Tibial nerve (tissue), 4 donors: ENCODE results near the gene ARHGAP21. TPM values are rescaled to one million over a fixed set of nuclear protein-coding genes. Genes with fewer than 3 reads are reported as not detected.

Source experiments
- DNase-seq, 2 donors: peaks; one replicate each; pipeline ENCODE4 v3.0.0-alpha.2; 2019; ENCODE audit warnings: low spot score in 2 of 2
- H3K27ac ChIP-seq, 4 donors: fragments of 200-600 bp; sonication (generic) in 3 of 4; one replicate each; pipeline ENCODE4 v1.5.1; 2017 to 2019; ENCODE audit warnings: mild to moderate bottlenecking in 1 of 4
- H3K27me3 ChIP-seq, 2 donors: fragments of 200-600 bp; sonication (generic) in 1 of 2; one replicate each; pipeline versions ENCODE4 v1.5.1 to v1.6.0; 2017 to 2019
- H3K36me3 ChIP-seq, 3 donors: fragments of 200-600 bp; sonication (generic); one replicate each; pipeline ENCODE4 v1.5.1; 2018 to 2019
- H3K4me1 ChIP-seq, 4 donors: fragments of 200-600 bp; sonication (generic) in 3 of 4; one replicate each; pipeline ENCODE4 v1.5.1; 2017 to 2019
- H3K4me3 ChIP-seq, 4 donors: fragments of 200-600 bp; sonication (generic) in 3 of 4; one replicate each; pipeline ENCODE4 v1.5.1; 2017 to 2019; ENCODE audit warnings: mild to moderate bottlenecking in 1 of 4, moderate library complexity in 1 of 4
- H3K9me3 ChIP-seq, 4 donors: fragments of 200-600 bp; sonication (generic) in 3 of 4; one replicate each; pipeline ENCODE4 v1.5.1; 2017 to 2019
- EP300 ChIP-seq, 2 donors: sonication (generic); formaldehyde crosslinking; IDR thresholded peaks; one replicate each; pipeline ENCODE4 v1.6.1; 2017; ENCODE audit warnings: antibody characterized with exemption in 2 of 2, mild to moderate bottlenecking in 1 of 2
- POLR2A ChIP-seq, 2 donors: fragments of 450-650 bp; IDR thresholded peaks; one replicate each; pipeline ENCODE4 v1.6.1; 2017; ENCODE audit warnings: antibody characterized with exemption in 2 of 2, mild to moderate bottlenecking in 2 of 2, moderate library complexity in 2 of 2
- WGBS, 2 donors: methylation state at CpG; one replicate each; pipeline ENCODE4 v1.1.5; 2018; 5-methylcytosine and 5-hydroxymethylcytosine counted together
- total RNA-seq, 4 donors: library from RNA; depleted of rRNA; stranded (reverse); fragments of >200 nt; gene quantifications; one replicate each; pipeline ENCODE4 v1.1.0, GENCODE V29; 2016
- TF ChIP-seq, protein P1 (sequence below), 5 experiments: fragments of 200-600 bp in 3 of 5; fragments of 450-650 bp in 2 of 5; sonication (generic) in 3 of 5; IDR thresholded peaks; one replicate each; pipeline ENCODE4 v1.5.1; 2016 to 2019; ENCODE audit warnings: antibody characterized with exemption in 5 of 5, mild to moderate bottlenecking in 3 of 5, moderate library complexity in 2 of 5

ARHGAP21 gene
- total RNA-seq, 4 donors from 2014 or later, result 56.7 to 116 (median 80.2) TPM

DNA sequence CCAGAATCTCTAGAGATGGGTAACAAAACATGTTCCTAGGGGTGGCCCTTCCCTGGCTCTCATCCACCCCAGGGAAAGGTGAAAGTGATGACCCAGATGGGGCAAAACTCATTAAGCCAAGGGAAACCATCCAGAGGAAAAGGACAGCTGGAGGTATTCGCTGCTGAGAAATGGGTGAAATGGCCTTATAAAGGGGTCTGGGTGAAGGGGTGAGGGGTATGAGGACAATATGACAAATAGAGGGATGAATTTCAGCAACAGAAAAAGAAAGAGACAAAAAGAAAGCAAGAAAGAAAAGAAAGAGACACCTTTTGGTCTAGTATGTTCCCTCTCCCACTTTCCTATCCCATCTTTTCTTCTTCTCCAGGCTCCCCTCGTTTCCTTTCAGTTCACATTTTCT lies 26.6 kb downstream of the ARHGAP21 start:
- H3K9me3 ChIP-seq, result no peaks in the 10 kb centered on the region
- no peaks in the 10 kb centered on the region for H3K27me3 ChIP-seq
- H3K4me3 ChIP-seq, result no peak overlapping the region
- 94 to 95% methylated on average over 2 of the region's 2 CpGs for WGBS, 2 donors
- no peak overlapping the region for H3K27ac ChIP-seq
- no peaks in the 10 kb centered on the region for H3K36me3 ChIP-seq
- TF ChIP-seq, protein P1, sequence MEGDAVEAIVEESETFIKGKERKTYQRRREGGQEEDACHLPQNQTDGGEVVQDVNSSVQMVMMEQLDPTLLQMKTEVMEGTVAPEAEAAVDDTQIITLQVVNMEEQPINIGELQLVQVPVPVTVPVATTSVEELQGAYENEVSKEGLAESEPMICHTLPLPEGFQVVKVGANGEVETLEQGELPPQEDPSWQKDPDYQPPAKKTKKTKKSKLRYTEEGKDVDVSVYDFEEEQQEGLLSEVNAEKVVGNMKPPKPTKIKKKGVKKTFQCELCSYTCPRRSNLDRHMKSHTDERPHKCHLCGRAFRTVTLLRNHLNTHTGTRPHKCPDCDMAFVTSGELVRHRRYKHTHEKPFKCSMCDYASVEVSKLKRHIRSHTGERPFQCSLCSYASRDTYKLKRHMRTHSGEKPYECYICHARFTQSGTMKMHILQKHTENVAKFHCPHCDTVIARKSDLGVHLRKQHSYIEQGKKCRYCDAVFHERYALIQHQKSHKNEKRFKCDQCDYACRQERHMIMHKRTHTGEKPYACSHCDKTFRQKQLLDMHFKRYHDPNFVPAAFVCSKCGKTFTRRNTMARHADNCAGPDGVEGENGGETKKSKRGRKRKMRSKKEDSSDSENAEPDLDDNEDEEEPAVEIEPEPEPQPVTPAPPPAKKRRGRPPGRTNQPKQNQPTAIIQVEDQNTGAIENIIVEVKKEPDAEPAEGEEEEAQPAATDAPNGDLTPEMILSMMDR (IDR thresholded peaks at IDR 0.05), result no peak
- TF ChIP-seq EP300 (IDR thresholded peaks at IDR 0.05), result no peak
- TF ChIP-seq POLR2A (IDR thresholded peaks at IDR 0.05), result no peak
- DNase-seq, result no peak
- peaks cover 0 to 3% (median 0%) of the 10 kb centered on the region in 4 donors for H3K4me1 ChIP-seq

DNA sequence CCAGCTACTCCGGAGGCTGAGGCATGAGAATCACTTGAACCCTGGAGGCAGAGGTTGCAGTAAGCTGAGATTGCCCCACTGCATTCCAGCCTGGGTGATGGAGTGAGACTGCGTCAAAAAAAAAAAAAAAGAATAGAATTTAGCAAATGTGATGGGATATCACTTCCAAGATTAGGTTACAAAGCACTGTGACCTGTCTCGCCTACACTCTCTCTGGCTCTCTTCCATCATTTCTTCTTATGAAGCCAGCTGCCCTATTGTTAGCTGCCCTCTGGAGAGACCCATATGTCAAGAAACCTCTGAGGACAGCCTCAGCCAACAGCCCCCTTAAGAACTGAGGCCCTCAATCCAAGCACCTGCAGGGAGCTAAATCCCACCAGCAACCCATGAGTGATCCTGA lies 28.2 kb downstream of the ARHGAP21 start:
- Histone ChIP-seq H3K36me3 (no peaks in the 10 kb centered on the region), H3K4me1 (peaks cover 0 to 10% (median 0%) of the 10 kb centered on the region in 4 donors), H3K27me3 (no peaks in the 10 kb centered on the region), H3K9me3 (no peaks in the 10 kb centered on the region), H3K27ac (no peak overlapping the region), H3K4me3 (no peak overlapping the region)
- TF ChIP-seq EP300 (IDR thresholded peaks at IDR 0.05) (no peak), POLR2A (IDR thresholded peaks at IDR 0.05) (no peak)
- TF ChIP-seq, protein P1 (IDR thresholded peaks at IDR 0.05), result no peak
- DNase-seq, result no peak
- 79 to 83% methylated on average over 3 of the region's 3 CpGs for WGBS, 2 donors

DNA sequence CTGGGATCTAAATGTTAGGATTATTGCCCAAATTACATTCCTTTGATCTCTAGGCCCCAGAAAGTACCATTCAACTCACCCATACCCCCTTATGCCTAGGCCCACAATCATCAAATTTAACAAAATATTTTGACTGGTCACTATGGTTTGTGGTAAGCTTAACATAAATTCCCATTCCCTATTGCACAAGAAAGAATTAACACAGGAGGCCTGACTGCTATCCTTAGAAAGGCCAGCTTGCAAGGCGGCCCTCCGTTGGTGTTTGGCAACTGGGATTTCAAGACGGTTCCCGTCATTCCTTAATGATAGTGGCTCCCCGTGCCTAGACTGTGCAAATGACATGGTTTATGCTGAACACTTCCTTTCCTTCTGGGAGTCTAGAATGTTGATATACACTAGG lies 29.6 kb downstream of the ARHGAP21 start:
- peaks cover 0 to 10% (median 0%) of the 10 kb centered on the region in 4 donors for H3K4me1 ChIP-seq

DNA sequence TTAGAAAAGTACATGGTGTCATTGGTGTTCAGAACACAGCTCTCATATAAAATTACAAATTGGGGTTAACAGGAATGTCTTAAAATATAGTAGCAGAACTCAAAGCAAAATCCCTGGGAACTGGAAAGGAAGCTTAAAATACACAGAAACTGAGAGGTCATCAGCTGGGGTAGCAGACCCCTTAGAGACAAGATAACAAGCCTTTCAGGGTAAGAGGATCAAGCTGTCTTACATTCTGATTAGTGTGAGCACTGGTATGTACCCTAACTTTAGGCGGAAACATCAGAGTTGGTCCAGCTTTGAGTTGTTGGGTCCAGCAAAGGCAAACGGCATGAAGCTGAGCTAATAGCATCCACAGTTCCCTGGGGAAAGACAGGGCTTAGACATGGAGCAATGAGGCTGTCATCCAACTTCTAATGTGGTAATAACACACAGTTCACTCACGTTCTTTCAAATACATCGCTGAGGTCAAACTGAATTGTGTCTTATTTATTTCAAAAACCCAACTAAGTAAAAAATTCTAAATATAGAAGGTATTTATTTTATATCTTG lies 32.6 kb downstream of the ARHGAP21 start:
- Histone ChIP-seq H3K4me3 (no peak overlapping the region), H3K4me1 (peaks cover 0 to 13% (median 2%) of the 10 kb centered on the region in 4 donors), H3K36me3 (no peaks in the 10 kb centered on the region), H3K9me3 (no peaks in the 10 kb centered on the region), H3K27ac (peak overlapping the region in 2 of 4 donors; percentile 1 to 35), H3K27me3 (no peaks in the 10 kb centered on the region)
- WGBS, 2 donors, result 60 to 66% methylated on average over 4 of the region's 4 CpGs
- DNase-seq, result peak in 1 of 2 donors; percentile 52
- TF ChIP-seq EP300 (IDR thresholded peaks at IDR 0.05), result peak in 1 of 2 donors; percentile 50
- TF ChIP-seq POLR2A (IDR thresholded peaks at IDR 0.05), result no peak
- TF ChIP-seq, protein P1 (IDR thresholded peaks at IDR 0.05), result no peak

More for the DNA sequence above, 29.6 kb downstream of the ARHGAP21 start:
- Histone ChIP-seq H3K36me3 (no peaks in the 10 kb centered on the region), H3K27ac (no peak overlapping the region), H3K4me3 (no peak overlapping the region), H3K27me3 (no peaks in the 10 kb centered on the region), H3K9me3 (no peaks in the 10 kb centered on the region)
- DNase-seq, result no peak
- WGBS, 2 donors, result 97 to 99% methylated on average over 5 of the region's 5 CpGs
- TF ChIP-seq, protein P1 (IDR thresholded peaks at IDR 0.05), result no peak
- TF ChIP-seq EP300 (IDR thresholded peaks at IDR 0.05) (no peak), POLR2A (IDR thresholded peaks at IDR 0.05) (no peak)

DNA sequence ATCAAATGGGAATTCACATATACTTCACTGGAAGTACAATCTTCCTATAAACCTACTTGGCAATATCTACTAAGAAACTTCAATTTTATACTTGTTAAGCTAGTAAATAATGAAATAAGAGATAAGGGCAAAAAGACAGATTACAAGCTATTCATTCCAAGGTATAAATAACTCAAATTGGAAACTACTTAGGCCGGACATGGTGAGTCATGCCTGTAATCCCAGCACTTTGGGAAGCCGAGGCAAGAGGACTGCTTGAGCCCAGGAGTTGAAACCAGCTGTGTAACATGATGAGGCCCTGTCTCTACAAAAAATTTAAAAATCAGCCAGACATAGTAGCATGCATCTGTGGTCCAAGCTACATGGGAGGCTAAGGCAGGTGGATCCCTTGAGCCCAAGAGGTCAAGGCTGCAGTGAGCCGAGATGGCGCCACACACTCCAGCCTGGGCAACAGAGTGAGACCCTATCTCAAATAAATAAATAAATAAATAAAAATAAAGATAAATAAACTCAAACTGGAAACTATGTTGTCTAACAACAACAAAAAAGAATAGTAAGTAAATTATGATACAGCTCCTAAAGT lies 37.6 kb downstream of the ARHGAP21 start:
- no peak for DNase-seq
- H3K4me1 ChIP-seq, result peaks cover 0 to 8% (median 2%) of the 10 kb centered on the region in 4 donors
- 82 to 93% methylated on average over 4 of the region's 4 CpGs for WGBS, 2 donors
- no peaks in the 10 kb centered on the region for H3K27me3 ChIP-seq
- H3K9me3 ChIP-seq, result no peaks in the 10 kb centered on the region
- no peaks in the 10 kb centered on the region for H3K36me3 ChIP-seq
- peak overlapping the region in 1 of 4 donors; percentile 18 for H3K27ac ChIP-seq
- H3K4me3 ChIP-seq, result no peak overlapping the region
- TF ChIP-seq EP300 (IDR thresholded peaks at IDR 0.05) (no peak), POLR2A (IDR thresholded peaks at IDR 0.05) (no peak)
- TF ChIP-seq, protein P1 (IDR thresholded peaks at IDR 0.05), result no peak
